NCI-H2029 (cell line): Measurements from ENCODE around the gene SSTR3.

ENCODE experiments used
- DNase-seq: peaks from one replicate; lab custom pipeline; 2025; lab: John Stamatoyannopoulos, UW

Gene SSTR3

DNA sequence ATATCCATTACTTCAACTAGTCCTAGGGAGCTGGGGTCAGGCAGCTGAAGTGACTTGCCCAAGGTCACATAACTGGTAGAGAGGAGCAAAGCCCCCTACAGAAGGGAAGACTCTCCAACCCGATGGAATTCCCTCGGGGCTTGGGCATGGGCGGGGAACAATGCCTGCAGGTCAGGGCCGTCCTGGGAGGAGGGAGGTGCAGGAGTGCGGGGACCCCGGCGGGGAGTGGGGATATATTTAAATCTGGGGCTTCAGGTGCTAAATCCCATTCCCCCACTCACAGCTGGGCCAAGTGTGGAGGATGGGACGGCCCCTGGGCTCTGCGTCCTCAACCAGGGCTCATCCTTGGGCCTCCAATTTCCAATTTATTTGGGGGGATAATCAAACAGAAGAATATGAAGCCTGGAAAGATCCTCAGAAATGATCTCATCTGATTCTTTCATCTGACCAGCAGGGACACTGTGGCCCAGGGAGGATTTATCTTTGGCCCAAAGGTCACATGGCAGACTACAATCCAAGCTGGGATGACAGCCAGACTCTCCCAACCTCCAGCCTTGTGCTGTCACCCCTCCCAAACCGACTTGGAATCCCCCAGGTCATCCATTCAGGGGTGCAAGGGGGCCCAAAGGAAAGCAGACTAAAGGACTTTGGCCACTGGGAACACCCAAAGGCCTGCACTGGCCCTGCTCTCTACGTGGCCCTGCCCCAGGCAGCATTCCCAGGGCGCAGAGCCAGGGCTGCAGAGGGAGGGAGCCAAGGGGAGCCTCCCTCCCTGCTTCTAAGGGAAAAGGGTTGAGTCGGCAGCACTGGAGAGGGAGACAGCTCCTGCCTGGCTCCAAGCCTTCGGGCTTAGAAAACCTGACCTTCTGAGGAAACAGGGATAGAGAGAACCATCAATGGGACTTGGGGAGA lies 15.5 kb downstream of the SSTR3 start:
- no peak for DNase-seq

DNA sequence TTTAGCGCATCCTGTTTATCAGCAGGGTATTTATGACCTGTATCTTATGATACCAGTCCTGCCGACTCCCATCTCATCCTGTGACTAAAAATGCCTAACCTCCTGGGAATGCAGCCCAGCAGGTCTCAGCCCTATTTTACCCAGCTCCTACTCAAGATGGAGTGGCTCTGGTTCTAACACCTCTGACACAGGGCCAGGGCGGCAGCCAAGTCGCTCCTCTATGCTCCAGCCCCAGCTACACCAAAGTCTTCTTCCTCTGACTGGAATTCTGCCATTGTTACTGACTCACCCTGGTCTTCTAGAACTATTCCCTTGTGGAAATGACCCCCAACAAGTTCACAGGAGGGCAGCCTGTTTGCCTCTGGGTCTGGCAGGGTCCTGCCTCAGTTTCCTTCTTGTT lies 16.4 kb downstream of the SSTR3 start:
- no peak for DNase-seq

DNA sequence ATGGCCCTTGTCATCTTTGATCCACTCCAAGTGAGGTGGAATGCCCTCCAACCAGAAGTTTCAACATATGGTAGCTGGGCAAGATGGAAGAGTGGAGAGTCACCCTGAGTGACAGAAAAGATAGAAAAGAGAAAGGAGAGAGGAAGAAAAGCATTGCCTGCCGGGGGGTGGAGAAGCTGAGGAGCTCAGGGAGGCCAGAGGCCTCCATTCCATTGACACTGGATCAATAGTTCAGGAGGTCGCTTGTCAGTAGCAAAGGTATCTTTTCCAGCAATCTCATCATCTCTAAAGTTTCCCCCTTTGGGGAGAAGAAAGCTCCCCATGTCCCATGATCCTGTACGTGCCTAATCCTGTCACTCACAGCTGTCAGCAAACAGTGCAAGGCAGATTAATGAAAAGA lies 17.5 kb downstream of the SSTR3 start:
- DNase-seq, result no peak

DNA sequence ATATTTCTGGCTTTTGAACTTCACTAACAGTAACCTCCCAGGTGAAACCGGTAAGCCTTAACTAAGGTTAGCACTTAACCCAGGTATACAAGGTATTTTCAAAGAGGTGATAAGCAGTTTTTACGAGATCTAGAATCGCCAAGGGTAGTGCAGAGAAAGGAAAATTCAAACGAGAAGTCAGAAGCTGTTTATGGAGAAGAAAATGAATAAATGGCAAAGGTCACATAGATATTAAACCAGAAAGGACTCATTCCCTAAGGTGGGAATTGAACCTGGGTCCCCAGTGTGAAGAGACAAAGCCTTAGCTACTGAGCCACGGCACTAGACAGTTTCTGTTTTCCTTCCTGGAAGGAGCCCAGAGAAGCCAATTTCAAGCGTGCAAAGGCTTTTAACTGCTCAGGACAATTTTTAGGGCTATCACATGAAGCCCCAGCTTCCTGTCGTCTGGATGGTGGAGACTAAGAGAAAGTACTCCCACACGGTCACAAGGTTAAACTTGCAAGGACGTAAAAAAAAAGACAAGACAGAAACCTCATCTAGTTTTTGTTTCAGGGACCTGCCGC lies 18.6 kb downstream of the SSTR3 start:
- DNase-seq, result no peak

DNA sequence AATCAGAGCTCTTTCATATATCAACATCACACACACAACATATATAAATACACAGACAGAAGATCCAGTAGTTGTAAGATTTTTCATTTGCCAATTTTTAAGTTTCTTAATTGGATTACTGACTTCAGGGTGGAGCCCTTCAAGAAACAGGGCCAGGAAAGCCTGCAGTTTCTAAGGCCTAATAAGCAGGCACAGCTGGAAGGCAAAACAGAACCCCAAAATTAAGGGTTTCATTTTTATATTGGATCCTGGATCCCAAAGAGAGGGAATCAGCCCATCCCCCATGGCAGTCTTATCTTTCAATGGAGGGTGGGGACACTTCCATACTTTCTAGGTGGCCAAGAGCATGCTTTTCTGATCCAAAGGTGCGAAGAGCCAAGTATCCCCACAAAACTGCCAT lies 19.5 kb downstream of the SSTR3 start:
- DNase-seq, result no peak

DNA sequence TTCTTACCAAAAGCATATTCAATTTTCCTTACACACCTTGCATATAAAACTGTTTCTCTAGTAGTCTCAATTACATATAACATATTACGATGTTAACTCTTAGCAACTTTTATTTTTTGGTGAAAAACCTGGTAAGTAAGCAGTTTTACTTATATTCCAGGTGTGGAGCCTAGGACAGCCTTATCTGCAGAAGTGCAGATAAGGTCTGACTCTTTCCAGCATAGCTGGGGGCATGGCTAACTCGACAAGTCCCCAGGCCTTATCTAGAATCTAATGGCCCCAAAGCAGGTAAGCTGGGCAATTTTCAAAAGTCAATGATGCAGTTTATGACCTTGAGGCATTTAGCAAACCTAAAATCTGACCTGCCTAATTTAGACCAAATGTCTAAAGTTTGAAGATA lies 20.1 kb downstream of the SSTR3 start:
- no peak for DNase-seq

DNA sequence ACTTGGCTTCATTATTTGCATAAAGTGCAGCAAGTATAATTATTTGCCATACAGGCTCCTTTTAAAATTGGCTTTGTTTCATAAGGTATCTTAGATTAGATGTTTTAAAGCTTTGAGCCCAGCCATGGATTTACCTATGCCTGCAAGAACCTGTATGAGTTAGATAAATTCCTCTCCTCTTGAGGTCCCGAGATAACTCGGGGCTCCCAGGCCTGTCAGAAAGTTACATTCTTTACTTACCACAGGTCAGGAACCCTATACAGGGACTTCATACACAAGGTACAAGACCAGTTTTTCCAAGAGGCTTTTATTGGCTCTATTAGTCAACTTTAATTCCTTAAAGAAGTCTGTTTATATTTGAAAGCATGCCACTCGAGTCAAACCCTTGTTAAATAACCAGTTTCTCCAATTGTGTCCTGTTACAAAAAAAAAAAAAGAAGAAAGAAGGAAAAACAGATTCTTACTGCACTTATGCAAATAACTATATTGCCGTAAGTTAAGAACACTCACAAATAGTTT lies 22.0 kb downstream of the SSTR3 start:
- DNase-seq, result no peak

DNA sequence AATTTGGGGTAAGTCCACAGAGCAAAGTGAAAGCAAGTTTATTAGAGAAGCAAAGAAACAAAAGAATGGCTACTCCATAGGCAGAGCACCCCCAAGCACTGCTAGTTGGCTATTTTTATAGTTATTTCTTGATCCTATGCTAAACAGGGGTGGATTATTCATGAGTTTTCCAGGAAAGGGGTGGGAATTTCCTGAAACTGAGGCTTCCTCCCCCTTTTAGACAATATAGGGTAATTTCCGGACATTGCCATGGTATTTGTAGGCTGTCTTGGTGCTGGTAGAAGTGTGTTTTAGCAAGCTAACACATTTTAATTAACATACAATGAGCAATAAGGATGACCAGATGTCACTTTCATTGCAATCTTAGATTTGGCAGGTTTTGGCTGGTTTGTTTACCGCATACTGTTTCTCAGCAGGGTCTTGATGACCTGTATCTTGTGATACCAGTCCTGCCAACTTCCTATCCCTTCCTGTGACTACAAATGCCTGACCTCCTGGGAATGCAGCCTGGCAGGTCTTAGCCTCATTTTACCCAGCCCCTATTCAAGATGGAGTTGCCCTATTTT lies 23.3 kb downstream of the SSTR3 start:
- DNase-seq, result no peak

DNA sequence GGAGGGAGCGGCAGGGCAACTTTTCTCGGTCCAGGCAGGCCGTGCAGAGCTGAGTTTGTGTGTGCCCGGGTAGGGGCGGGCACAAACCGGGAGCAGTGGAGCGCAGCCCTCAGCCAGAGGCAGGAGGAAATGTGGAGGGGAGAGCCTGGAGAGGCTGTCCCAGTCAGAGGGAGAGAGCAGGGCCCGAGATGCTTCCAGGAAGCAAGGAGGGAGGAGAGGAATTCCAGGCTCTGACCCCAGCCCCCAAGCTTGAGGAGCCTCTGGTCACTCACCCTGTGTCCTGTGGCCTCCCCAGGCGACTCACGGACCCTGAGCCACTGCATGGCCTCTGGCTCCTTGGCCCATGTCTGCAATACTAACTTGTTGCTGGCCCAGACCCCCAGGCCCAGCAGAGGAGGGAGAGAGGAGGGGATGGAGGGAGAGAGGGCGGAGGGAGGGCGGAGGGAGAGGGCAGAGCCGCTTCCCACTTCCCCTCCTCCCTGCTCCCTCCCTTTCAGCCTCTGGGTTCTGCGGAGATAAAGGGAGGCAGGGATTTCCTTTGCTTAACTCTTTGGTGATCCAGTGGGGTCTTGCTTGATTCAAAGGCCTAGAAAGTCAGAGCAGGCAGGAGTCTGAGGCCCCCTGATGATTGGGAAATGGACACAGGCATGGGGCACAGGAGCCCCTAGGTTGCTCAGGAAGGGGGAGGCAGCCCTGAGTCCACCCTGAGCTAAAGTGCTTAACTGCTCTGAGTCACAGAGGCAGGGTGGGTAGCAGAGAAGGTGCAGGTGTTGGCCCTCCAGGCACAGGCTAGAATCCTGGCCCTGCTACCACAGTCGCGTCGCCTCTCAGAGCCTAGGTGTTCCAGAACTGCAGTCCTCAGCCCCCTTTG lies 24.2 kb downstream of the SSTR3 start, which contains the start of gene C1QTNF6:
Gene C1QTNF6, minus strand, starts transcription at position 357 of the 871 bp plus-strand sequence. Its CDS starts 34 bp downstream, at position 323.
- no peak for DNase-seq

DNA sequence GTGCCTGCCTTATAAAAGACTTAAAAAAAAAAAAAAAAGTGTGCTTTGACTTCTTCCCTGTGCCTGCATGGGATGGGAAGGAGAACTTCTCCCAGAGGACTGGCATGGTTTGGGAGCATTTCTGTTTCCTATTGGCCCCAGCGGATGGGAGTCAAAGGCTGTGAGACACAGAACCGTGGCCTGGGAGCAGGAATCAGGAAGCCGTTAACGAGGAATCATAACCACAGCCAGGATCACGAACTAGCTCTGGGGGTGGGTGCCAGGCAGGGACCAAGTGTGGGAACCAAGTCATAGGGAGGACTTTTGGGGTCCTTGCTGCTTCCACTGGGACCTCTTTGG lies 24.8 kb downstream of the SSTR3 start:
- no peak for DNase-seq

DNA sequence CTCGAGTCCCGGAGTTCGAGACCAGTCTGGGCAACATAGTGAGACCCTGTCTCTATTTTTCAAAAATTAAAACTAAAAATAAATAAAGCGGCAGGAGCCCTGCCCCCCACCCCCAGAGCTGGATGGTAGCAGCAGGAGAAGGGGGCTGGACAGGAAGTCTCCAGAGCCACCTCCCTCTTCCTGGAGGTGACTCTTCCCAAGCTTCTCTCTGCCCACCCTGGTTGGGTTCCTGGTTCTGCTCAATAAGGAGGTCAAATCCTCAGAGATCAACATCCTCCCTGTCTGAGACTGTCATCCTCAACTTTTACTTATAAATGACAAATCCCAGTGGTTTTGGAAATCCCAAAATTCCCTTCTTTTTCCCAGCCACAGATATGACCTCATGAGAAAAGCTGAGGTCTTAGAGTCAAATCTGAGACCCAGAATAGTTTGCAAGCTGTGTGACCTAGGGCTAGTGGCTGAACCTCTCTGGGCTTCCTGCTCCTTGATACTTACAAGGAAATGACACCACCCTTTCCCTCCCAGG lies 25.2 kb downstream of the SSTR3 start:
- no peak for DNase-seq

DNA sequence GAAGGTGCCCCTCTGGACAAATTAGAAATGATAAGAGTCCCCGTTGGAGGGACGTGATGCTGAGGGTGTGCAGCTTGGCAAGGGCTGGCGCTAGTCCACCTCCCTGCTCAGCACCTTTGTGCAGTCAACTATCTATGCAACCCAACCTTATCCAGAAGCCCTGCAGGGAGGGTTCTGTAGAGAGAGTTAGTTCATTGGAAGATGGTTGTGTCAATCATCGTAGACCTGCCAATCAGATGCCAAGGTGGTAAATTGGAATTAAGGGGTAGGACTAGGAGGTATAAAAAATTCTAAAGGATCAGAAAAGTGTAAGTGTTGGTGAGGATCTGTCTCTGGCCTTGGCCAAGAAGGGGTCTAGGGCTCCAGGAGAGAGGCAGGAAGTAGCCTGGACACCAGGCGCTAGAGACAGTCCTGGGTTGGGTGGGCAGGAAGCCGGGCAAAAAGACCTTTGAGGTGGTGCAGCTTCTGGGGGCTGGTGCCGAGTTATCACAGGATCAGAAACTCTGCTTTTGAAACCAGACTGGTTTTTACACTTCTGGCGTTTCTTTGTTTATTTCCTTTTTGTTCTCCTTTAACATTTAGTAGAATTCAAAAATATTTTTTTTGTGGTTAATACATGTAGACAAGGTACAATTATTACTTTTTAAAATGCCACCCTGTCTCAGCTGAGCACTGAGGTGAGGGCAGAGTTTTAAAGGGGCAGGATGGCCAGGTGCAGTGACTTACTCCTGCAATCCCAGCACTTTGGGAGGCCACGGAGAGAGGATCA lies 25.9 kb downstream of the SSTR3 start:
- no peak for DNase-seq

DNA sequence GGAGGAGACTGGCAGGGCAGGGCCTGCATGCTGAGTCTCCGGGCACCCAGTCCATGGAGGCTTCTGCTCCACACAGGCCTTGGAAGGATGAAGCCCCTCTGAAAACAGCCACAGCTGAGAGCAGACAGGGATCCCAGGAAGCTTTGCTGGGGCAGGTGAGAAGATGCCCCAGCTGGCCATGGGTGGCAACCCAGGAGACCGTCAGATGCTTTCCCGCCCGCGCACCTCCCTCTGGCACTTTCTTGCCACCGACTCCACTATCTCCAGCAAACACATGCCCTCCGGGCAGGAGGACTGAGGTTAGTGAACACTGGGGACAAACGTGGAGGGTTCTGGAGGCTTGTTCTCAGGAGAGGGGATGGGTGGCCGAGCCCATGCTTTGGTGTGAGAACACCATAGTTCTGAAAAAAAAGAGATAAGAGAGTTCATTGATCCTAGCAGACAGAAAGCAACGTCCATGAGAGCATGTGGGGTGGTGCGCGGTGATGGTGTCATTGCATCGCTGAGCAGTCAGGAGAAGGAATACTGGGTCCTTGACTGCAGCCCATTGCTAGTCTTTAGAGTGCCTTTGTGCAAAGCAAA lies 26.5 kb downstream of the SSTR3 start:
- DNase-seq, result no peak

DNA sequence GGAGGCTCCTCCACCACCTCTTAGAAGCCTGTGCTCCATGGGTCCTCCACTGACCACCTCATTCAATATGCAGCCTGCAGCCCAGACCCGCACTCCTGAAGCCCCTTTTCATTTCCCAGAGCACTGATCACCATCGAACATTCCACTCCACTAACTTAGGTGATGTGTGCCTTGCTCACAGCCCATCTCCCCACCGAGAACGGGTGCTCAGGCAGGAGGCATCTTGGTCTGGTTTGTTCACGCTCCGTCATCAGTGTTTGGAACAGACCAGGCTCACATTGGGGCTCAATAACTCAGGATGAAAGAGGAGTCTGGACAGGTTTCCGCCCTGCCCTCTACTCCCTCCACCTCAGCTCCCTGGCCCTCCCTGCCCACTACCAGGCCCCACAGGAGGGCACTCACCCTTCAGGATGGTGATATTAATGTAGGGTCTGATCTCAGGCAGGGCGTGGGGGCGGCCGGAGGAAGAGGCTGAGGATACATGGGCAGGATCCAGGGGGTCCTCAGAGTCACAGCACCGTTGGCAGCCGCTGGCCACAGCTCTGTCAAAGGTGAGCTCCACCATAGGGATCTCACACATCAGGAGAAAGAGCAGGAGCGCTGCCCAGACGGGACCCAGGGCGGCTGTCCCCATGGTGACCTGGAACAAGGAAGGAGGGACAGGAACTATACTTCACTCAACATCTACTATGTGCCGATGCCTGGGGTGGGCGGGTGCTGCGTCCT lies 27.3 kb downstream of the SSTR3 start:
- no peak for DNase-seq

DNA sequence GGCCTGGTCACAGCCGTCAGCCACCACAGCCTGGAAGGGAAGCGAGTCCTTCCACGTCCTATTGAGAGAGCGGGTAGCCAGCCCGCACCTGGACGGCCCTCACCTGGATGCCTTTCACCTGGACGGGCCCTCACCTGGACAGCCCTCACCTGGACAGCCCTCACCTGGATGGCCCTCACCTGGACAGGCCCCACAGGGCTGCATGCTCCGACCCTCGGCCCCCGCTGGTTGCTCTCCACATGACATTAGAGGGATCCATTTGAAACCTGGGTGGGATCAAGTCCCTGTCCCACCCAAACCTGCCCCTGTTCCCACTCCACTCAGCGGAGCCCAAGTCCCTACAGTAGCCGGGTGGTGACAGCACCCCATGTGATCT lies 27.9 kb downstream of the SSTR3 start:
- DNase-seq, result no peak

DNA sequence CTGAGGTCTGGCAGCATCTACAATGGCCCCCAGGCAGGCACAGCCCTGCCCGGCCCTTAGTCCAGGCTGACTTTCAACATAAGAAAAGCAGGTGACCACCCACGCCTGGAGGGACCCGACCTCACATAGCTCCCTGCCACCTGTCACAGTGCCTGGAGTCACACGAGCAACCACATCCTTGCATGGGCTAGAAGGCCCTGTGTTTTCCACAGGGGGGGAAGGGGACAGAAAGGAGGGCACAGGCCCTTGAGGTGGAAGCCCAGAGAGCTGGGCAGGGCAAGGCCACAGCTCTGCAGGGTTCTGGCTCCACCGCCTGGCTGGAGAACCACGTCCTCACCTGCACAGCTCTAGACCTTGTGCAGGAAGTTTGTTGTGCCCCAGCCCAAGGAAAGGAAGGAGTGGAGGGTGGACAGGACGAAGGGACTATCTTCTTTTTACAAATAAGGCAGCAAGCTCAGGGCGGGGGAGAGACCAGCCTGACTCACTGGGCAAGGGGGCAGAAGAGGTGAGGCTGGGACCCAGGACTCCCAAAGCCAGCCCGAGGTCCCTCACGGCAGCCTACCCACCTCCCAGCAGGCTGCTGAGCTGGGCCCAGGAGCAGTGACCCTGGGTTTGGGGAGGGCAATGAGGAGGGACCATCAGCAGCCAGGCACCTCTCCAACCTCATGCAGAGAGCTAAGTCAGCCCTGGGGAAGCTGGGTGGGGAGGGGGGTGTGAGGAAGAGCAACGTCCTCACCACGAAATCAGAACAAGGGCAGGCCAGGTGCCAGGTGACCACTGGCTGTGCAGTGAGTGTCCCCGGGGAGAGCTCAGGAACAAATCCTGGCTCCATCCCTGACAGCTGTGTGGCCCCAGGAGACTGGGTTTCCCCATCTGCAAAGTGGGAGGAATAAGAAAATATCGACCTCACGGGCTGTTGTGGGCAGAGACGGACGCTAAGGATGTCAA lies 28.6 kb downstream of the SSTR3 start:
- no peak for DNase-seq

DNA sequence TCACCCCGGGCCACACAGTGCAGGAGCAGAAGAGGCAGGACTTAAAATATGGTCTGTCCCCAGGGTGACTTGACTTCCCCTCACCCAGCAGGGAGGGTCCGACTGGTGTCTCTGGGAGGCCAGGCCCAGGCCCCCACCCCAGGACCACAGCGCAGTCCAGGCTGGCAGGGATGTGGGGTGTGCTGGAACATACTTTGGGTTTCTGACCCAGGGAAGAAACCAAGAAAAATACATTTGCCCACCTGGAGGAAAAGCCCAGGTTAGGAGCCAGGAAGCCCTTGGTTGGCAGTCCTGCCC lies 29.4 kb downstream of the SSTR3 start:
- no peak for DNase-seq

DNA sequence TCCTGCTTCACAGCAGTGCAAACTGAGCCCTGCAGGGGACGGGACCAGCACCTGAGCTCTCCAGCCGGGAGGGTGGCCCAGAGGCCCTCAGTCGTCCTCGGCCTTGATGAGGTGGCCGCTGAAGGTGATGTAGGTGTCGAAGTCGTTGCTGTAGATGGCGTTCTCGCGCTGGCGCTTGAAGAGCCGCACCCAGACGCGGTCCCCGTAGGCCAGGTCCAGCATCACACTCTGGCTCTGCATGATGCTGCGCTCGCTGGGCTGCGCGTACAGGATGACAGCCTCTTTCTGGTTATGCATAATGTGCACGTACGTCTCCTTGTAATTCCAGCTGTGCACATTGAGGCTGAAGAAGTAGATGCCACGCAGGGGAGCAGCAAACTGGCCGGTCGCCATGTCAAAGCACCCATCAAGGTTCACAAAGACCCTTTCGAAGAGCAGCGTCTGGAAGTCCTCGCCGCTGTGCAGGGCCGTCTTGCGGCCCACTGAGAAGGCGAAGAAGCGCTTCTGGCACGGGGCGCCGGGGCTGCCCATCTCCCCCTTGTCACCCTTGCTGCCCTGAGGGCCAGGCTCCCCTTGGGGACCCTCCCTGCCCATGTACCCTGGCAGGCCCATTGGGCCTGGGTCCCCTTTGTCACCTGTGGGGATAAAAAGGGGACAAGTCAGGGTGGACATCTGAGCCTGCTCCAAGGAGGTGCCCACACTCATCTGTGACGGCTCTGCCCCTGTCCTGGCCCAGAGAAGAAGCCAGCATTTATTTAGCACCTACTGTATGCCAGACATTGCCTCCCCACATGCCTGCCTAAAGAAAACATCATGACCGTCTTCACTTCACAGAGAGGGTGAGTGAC lies 30.0 kb downstream of the SSTR3 start:
- DNase-seq, result no peak
